HepG2 (cell line): Measurements from ENCODE around the gene PSMB3. TPM values are rescaled to one million over a fixed set of nuclear protein-coding genes. Genes with fewer than 3 reads are reported as not detected.

Experiments used
- ARHGAP35 ChIP-seq: sonication (generic); formaldehyde crosslinking; IDR thresholded peaks from 2 replicates; pipeline ENCODE4 v1.9.0; 2022; ENCODE audit warnings: mild to moderate bottlenecking, inconsistent platforms, moderate library complexity, missing genetic modification reagents, borderline replicate concordance
- ARNT ChIP-seq: fragments of 450-650 bp; IDR thresholded peaks from 2 replicates; pipeline ENCODE4 v1.6.1; 2017
- CENPT ChIP-seq: sonication (generic); formaldehyde crosslinking; IDR thresholded peaks from 2 replicates; pipeline ENCODE4 v1.8.0; 2022; ENCODE audit warnings: low read depth, mild to moderate bottlenecking, moderate library complexity, missing genetic modification reagents
- DPF2 ChIP-seq: sonication (generic); formaldehyde crosslinking; IDR thresholded peaks from 2 replicates; pipeline ENCODE4 v1.4.0; 2020; ENCODE audit warnings: mild to moderate bottlenecking, low read depth, missing genetic modification reagents, borderline replicate concordance
- ETV6 ChIP-seq: sonication (generic); formaldehyde crosslinking; conservative IDR thresholded peaks from 2 replicates; pipeline ENCODE4 v1.4.0; 2020; ENCODE audit warnings: missing genetic modification reagents
- LCORL ChIP-seq, 2 experiments: fragments of 450-650 bp in 1 of 2; sonication (generic) in 1 of 2; formaldehyde crosslinking in 1 of 2; IDR thresholded peaks; 2 replicates each; pipeline versions ENCODE4 v1.5.0 to v1.6.1; 2017 to 2020; ENCODE audit warnings: antibody characterized with exemption in 1 of 2, missing genetic modification reagents in 1 of 2
- PAXIP1 ChIP-seq: sonication (generic); formaldehyde crosslinking; conservative IDR thresholded peaks from 2 replicates; pipeline ENCODE4 v1.4.0; 2020; ENCODE audit warnings: mild to moderate bottlenecking, missing genetic modification reagents, moderate library complexity
- PCBP1 ChIP-seq: fragments of 200-400 bp; formaldehyde crosslinking; IDR thresholded peaks from 2 replicates; pipeline ENCODE4 v1.6.1; 2017; ENCODE audit warnings: mild to moderate bottlenecking, low read depth, low read length, borderline replicate concordance
- SAFB2 ChIP-seq: sonication (generic); formaldehyde crosslinking; IDR thresholded peaks from 2 replicates; pipeline ENCODE4 v1.5.1; 2020; ENCODE audit warnings: missing genetic modification reagents, low read depth, mild to moderate bottlenecking, borderline replicate concordance
- SMAD1 ChIP-seq: sonication (generic); formaldehyde crosslinking; IDR thresholded peaks from 2 replicates; pipeline ENCODE4 v1.4.0; 2020; ENCODE audit warnings: missing genetic modification reagents, low read depth, mild to moderate bottlenecking, borderline replicate concordance
- SMC3 ChIP-seq: IDR thresholded peaks from 2 replicates; pipeline ENCODE4 v1.6.1; 2011; ENCODE audit warnings: low read length, improper control_type of control experiment
- STAT5B ChIP-seq: sonication (generic); formaldehyde crosslinking; IDR thresholded peaks from 2 replicates; pipeline ENCODE4 v1.4.0; 2020; ENCODE audit warnings: missing genetic modification reagents
- TBL1XR1 ChIP-seq: fragments of 150-350 bp; IDR thresholded peaks from 2 replicates; pipeline ENCODE4 v1.6.1; 2014; ENCODE audit warnings: borderline replicate concordance, low read length; ENCODE audit not compliant: partially characterized antibody
- TBP ChIP-seq: sonication (generic); formaldehyde crosslinking; IDR thresholded peaks from 2 replicates; pipeline ENCODE4 v1.5.0; 2020; ENCODE audit warnings: missing genetic modification reagents
- TBX2 ChIP-seq: sonication (generic); formaldehyde crosslinking; IDR thresholded peaks from 2 replicates; pipeline ENCODE4 v1.5.0; 2020; ENCODE audit warnings: missing genetic modification reagents, mild to moderate bottlenecking, borderline replicate concordance
- TP53 ChIP-seq: sonication (generic); formaldehyde crosslinking; conservative IDR thresholded peaks from 2 replicates; pipeline ENCODE4 v1.4.0; 2020; ENCODE audit warnings: missing genetic modification reagents
- XBP1 ChIP-seq: sonication (generic); formaldehyde crosslinking; IDR thresholded peaks from 2 replicates; pipeline ENCODE4 v1.5.0; 2020; ENCODE audit warnings: missing genetic modification reagents
- ZBTB4 ChIP-seq: sonication (generic); formaldehyde crosslinking; IDR thresholded peaks from 2 replicates; pipeline ENCODE4 v1.4.0; 2020; ENCODE audit warnings: missing genetic modification reagents, mild to moderate bottlenecking, borderline replicate concordance
- ZNF619 ChIP-seq: sonication (generic); formaldehyde crosslinking; IDR thresholded peaks from 2 replicates; pipeline ENCODE4 v1.4.0; 2020; ENCODE audit warnings: mild to moderate bottlenecking, missing genetic modification reagents
- polyA plus RNA-seq, 8 experiments: library from polyadenylated mRNA; depleted of rRNA in 3 of 8; stranded (reverse) in 7 of 8; unstranded in 1 of 8; fragments of >200 nt; fragmentation: Illumina TruSeq in 4 of 8; extraction: Trizol in 4 of 8; gene quantifications; 2 replicates each; pipeline versions ENCODE4 v1.2.1 to v1.2.3, GENCODE V29; 2011 to 2016; ENCODE audit warnings: low read depth in 4 of 8, missing spikeins in 1 of 8, mixed read lengths in 1 of 8; ENCODE audit not compliant: insufficient read depth in 1 of 8
- total RNA-seq, 5 experiments: library from RNA; depleted of rRNA; stranded (reverse); fragments of >200 nt; fragmentation: Illumina TruSeq; extraction: Trizol; gene quantifications; 2 replicates each; pipeline ENCODE4 v1.2.3, GENCODE V29; 2016; ENCODE audit warnings: low read depth in 1 of 5
- TF ChIP-seq, protein P1 (sequence below): fragments of 450-650 bp; IDR thresholded peaks from 2 replicates; pipeline ENCODE4 v1.6.1; 2017; ENCODE audit warnings: mild to moderate bottlenecking

Gene PSMB3
- total and polyA plus RNA-seq, 2 of the 13 experiments (the other 11 are each of a cell fraction or from before 2014, with no cell fraction given): 366 to 517 TPM

GRCh38 chr17:38729886-38730525 is 22.5 kb upstream of the PSMB3 start, which contains the start of gene CISD3 (continued):
- TF ChIP-seq SAFB2 (CRISPR knock-in tag) (peak; percentile 31; the same call in 1 of the 2 replicates), TBP (CRISPR knock-in tag) (no peak), LCORL (IDR thresholded peaks at IDR 0.05) (no peak), LCORL (CRISPR knock-in tag; IDR thresholded peaks at IDR 0.05) (no peak), PAXIP1 (CRISPR knock-in tag) (no peak), TP53 (CRISPR knock-in tag) (no peak), STAT5B (CRISPR knock-in tag) (no peak), SMAD1 (CRISPR knock-in tag) (peak; percentile 82; the same call in 1 of the 2 replicates), TBL1XR1 (no peak), CENPT (0 out of 2 replicates have a peak, but pooled peaks have one; percentile 45), ZBTB4 (no peak), SMC3 (no peak; the same call in 1 of the 2 replicates), PCBP1 (no peak), XBP1 (no peak), ARNT (no peak), DPF2 (CRISPR knock-in tag) (no peak), ZNF619 (CRISPR knock-in tag) (no peak), TBX2 (CRISPR knock-in tag) (peak; percentile 45; the same call in 1 of the 2 replicates), ARHGAP35 (0 out of 2 replicates have a peak, but pooled peaks have one; percentile 45), ETV6 (CRISPR knock-in tag) (peak; percentile 77; the same call in 1 of the 2 replicates)
- TF ChIP-seq, protein P1, sequence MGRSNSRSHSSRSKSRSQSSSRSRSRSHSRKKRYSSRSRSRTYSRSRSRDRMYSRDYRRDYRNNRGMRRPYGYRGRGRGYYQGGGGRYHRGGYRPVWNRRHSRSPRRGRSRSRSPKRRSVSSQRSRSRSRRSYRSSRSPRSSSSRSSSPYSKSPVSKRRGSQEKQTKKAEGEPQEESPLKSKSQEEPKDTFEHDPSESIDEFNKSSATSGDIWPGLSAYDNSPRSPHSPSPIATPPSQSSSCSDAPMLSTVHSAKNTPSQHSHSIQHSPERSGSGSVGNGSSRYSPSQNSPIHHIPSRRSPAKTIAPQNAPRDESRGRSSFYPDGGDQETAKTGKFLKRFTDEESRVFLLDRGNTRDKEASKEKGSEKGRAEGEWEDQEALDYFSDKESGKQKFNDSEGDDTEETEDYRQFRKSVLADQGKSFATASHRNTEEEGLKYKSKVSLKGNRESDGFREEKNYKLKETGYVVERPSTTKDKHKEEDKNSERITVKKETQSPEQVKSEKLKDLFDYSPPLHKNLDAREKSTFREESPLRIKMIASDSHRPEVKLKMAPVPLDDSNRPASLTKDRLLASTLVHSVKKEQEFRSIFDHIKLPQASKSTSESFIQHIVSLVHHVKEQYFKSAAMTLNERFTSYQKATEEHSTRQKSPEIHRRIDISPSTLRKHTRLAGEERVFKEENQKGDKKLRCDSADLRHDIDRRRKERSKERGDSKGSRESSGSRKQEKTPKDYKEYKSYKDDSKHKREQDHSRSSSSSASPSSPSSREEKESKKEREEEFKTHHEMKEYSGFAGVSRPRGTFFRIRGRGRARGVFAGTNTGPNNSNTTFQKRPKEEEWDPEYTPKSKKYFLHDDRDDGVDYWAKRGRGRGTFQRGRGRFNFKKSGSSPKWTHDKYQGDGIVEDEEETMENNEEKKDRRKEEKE: no peak
